IMR-90 (cell line): ENCODE measurements around the gene TMEM176B. TPM values are rescaled to one million over a fixed set of nuclear protein-coding genes. Genes with fewer than 3 reads are reported as not detected.

ENCODE experiments used
- ATAC-seq: fragments of 200-7000 bp; cut with Tn5 transposase; 2 replicates; pipeline ENCODE4 v1.9.1; 2020; ENCODE audit warnings: low read depth, mild to moderate bottlenecking, moderate library complexity
- BruUV-seq: library from RNA; stranded (reverse); fragments of 400-500 nt; replicated peaks from 2 replicates; lab custom pipeline; 2021; lab: Mats Ljungman, UMichigan
- CTCF ChIA-PET: fragments of 300-600 bp; formaldehyde crosslinking; extraction: SDS; loops from one replicate; lab custom pipeline; 2021; ENCODE audit warnings: antibody characterized with exemption; lab: Yijun Ruan, JAX
- POLR2A ChIA-PET: fragments of 300-600 bp; sonication (Branson Sonifier 250); formaldehyde crosslinking; loops from one replicate; lab custom pipeline; 2022; ENCODE audit warnings: antibody characterized with exemption; ENCODE audit not compliant: unreplicated experiment; lab: Charles Lee
- DNase-seq: peaks from one replicate; pipeline ENCODE4 v3.0.0; 2013
- H2AFZ ChIP-seq: replicated peaks from 2 replicates; pipeline ENCODE3; 2013; ENCODE audit warnings: low read length, mild to moderate bottlenecking; ENCODE audit not compliant: poor library complexity
- H2AK5ac ChIP-seq: 2 replicates; pipeline ENCODE4 v1.6.1; 2013; ENCODE audit warnings: low read depth, low read length, inconsistent platforms
- H2AK9ac ChIP-seq: replicated peaks from 2 replicates; pipeline ENCODE3; 2013; ENCODE audit warnings: mild to moderate bottlenecking, low read depth, low read length, moderate library complexity; ENCODE audit not compliant: poor library complexity
- H2BK120ac ChIP-seq: 2 replicates; pipeline ENCODE4 v1.6.1; 2013; ENCODE audit warnings: low read depth, low read length, inconsistent platforms
- H2BK15ac ChIP-seq: 3 replicates; pipeline ENCODE4 v1.6.1; 2013; ENCODE audit warnings: low read depth, low read length, inconsistent platforms
- H2BK20ac ChIP-seq: 2 replicates; pipeline ENCODE4 v1.6.1; 2013; ENCODE audit warnings: low read depth, mild to moderate bottlenecking, inconsistent platforms, low read length, moderate library complexity
- H2BK5ac ChIP-seq: 2 replicates; pipeline ENCODE4 v1.6.1; 2013; ENCODE audit warnings: mild to moderate bottlenecking, low read depth, low read length, inconsistent platforms; ENCODE audit not compliant: poor library complexity, severe bottlenecking
- H3K14ac ChIP-seq: replicated peaks from 2 replicates; pipeline ENCODE4 v1.6.1; 2013; ENCODE audit warnings: low read depth, low read length, inconsistent platforms
- H3K18ac ChIP-seq: 2 replicates; pipeline ENCODE4 v1.6.1; 2013; ENCODE audit warnings: low read depth, low read length, control low read depth
- H3K23ac ChIP-seq: 2 replicates; pipeline ENCODE4 v1.6.1; 2013; ENCODE audit warnings: low read depth, low read length, inconsistent platforms
- H3K27ac ChIP-seq: 2 replicates; pipeline ENCODE4 v1.5.1; 2013; ENCODE audit warnings: mild to moderate bottlenecking, control low read depth, low read length; ENCODE audit not compliant: insufficient read depth
- H3K27me3 ChIP-seq: 2 replicates; pipeline ENCODE4 v1.6.1; 2013; ENCODE audit warnings: low read length; ENCODE audit not compliant: control insufficient read depth, insufficient read depth
- H3K36me3 ChIP-seq: 2 replicates; pipeline ENCODE4 v1.6.1; 2013; ENCODE audit warnings: low read length, mixed read lengths; ENCODE audit not compliant: control insufficient read depth, insufficient read depth
- H3K4ac ChIP-seq: 2 replicates; pipeline ENCODE4 v1.6.1; 2013; ENCODE audit warnings: low read depth, low read length, inconsistent platforms
- H3K4me1 ChIP-seq: 2 replicates; pipeline ENCODE4 v1.6.1; 2013; ENCODE audit warnings: low read length, mixed read lengths; ENCODE audit not compliant: control insufficient read depth, insufficient read depth
- H3K4me2 ChIP-seq: 2 replicates; pipeline ENCODE4 v1.6.1; 2013; ENCODE audit warnings: low read depth, mild to moderate bottlenecking, control low read depth, low read length, moderate library complexity
- H3K4me3 ChIP-seq: 2 replicates; pipeline ENCODE4 v1.5.1; 2013; ENCODE audit warnings: low read depth, mild to moderate bottlenecking, control low read depth, low read length, moderate library complexity; ENCODE audit not compliant: insufficient read depth
- H3K56ac ChIP-seq: 2 replicates; pipeline ENCODE4 v1.6.1; 2013; ENCODE audit warnings: low read length, inconsistent platforms; ENCODE audit not compliant: insufficient read depth; ENCODE audit errors: extremely low read depth
- H3K79me1 ChIP-seq, 2 experiments: 2 replicates each; pipeline ENCODE4 v1.6.1; 2013; ENCODE audit warnings: low read length in 2 of 2, inconsistent platforms in 1 of 2, low read depth in 1 of 2
- H3K9ac ChIP-seq: 2 replicates; pipeline ENCODE4 v1.6.1; 2013; ENCODE audit warnings: low read depth, low read length, control low read depth
- H3K9me1 ChIP-seq: 2 replicates; pipeline ENCODE4 v1.6.1; 2013; ENCODE audit warnings: low read length, inconsistent platforms; ENCODE audit not compliant: insufficient read depth
- H3K9me3 ChIP-seq: 2 replicates; pipeline ENCODE4 v1.6.1; 2013; ENCODE audit warnings: low read length; ENCODE audit not compliant: control insufficient read depth, insufficient read depth
- H4K20me1 ChIP-seq: 2 replicates; pipeline ENCODE4 v1.6.1; 2013; ENCODE audit warnings: low read length, inconsistent platforms; ENCODE audit not compliant: insufficient read depth
- H4K5ac ChIP-seq: 2 replicates; pipeline ENCODE4 v1.6.1; 2013; ENCODE audit warnings: mild to moderate bottlenecking, low read depth, low read length, control low read depth
- H4K8ac ChIP-seq, 2 experiments: 2 replicates each; pipeline ENCODE4 v1.6.1; 2013; ENCODE audit warnings: low read depth in 2 of 2, low read length in 2 of 2, control low read depth in 1 of 2, inconsistent platforms in 1 of 2
- H4K91ac ChIP-seq: 2 replicates; pipeline ENCODE4 v1.6.1; 2013; ENCODE audit warnings: low read depth, low read length, inconsistent platforms; ENCODE audit not compliant: insufficient read depth
- CEBPB ChIP-seq: IDR thresholded peaks from 2 replicates; pipeline ENCODE4 v1.6.1; 2012; ENCODE audit warnings: low read depth, low read length, improper control_type of control experiment
- POLR2A ChIP-seq: IDR thresholded peaks from 2 replicates; pipeline ENCODE4 v1.6.1; 2012; ENCODE audit warnings: mild to moderate bottlenecking, low read depth, low read length
- WGBS, 2 experiments: methylation state at CpG; one replicate each; pipeline versions ENCODE4 v1.1.5 to v1.1.7; 2013; ENCODE audit warnings: missing lambda C conversion rate in 2 of 2; ENCODE audit not compliant: insufficient read length in 1 of 2; ENCODE audit errors: extremely low coverage in 2 of 2; 5-methylcytosine and 5-hydroxymethylcytosine counted together
- dilution Hi-C: fragments of 300-500 bp; cut with HindIII; formaldehyde crosslinking; loops from one replicate; pipeline ENCODE4 v1.14.3; 2018; ENCODE audit warnings: low sequenced_read_pairs; ENCODE audit not compliant: unreplicated experiment
- in situ Hi-C: fragments of 300-500 bp; cut with MboI; formaldehyde crosslinking; loops from 3 replicates; pipeline ENCODE4 v1.14.3; 2019; ENCODE audit warnings: low sequenced_read_pairs, inconsistent platforms, mixed read lengths
- intact Hi-C: fragments of 100-400 bp; cut with micrococcal nuclease; formaldehyde crosslinking; loops from 2 replicates; pipeline ENCODE4 v1.10.0; 2022
- polyA plus RNA-seq, 3 experiments: library from polyadenylated mRNA; depleted of rRNA; stranded (reverse); fragments of >200 nt; gene quantifications; 2 replicates each; pipeline ENCODE4 v1.2.3, GENCODE V29; 2012; ENCODE audit warnings: low replicate concordance in 1 of 3
- total RNA-seq: library from RNA; depleted of rRNA; stranded (reverse); fragments of >200 nt; gene quantifications from 2 replicates; pipeline ENCODE4 v1.2.3, GENCODE V29; 2012

Gene TMEM176B
- total and polyA plus RNA-seq, 2 of the 4 experiments (the other 2 are of a cell fraction), result not detected

DNA sequence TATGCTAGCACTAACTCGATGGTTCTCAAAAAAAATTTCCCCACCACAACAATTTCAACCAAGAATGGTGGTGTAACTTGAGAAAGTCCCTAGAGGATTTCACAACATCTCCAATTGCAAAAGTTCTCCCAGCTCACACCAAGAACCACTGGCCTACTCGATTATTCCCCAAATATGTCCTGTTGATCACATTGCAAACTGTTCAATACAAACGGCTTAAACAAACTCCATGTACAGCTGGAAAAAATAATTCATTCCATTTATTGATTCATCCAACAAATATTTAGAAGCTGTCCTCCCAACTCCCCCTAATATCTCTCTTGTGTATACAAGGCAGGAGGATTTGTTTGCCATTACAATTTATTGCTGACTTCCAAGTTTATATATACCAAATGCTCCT lies 19.1 kb downstream of the TMEM176B start:
- peak; percentile 81 for DNase-seq
- dilution Hi-C loops, result no loop called here
- peak overlapping the region; percentile 86; the same call in 1 of the 2 replicates for H3K56ac ChIP-seq
- H3K18ac ChIP-seq, result no peak overlapping the region
- peak overlapping the region in 1 of 2 experiments; percentile 90; a peak in 1 of 4 replicates for H4K8ac ChIP-seq
- peaks cover 1% of the 10 kb centered on the region; the same call in 1 of the 2 replicates for H3K36me3 ChIP-seq
- H3K4me3 ChIP-seq, result no peak overlapping the region
- H2AK5ac ChIP-seq, result no peak overlapping the region
- intact Hi-C loops, result no loop called here
- H4K20me1 ChIP-seq, result no peaks in the 10 kb centered on the region
- no peaks in the 10 kb centered on the region for H3K9me3 ChIP-seq
- CTCF ChIA-PET, result interaction anchor here (0.6 to 1.6 kb wide), 4 partner anchors 22 to 460 kb away, joined by 3 read pairs; no protein-coding TSS in a partner anchor
- peak overlapping the region; percentile 100; the same call in 1 of the 2 replicates for H3K27ac ChIP-seq
- H3K9ac ChIP-seq, result no peak overlapping the region
- no peak overlapping the region; the same call in 2 of the 3 replicates for H2BK15ac ChIP-seq
- H3K4me2 ChIP-seq, result no peak overlapping the region
- H2BK120ac ChIP-seq, result peak overlapping the region; percentile 100; the same call in 1 of the 2 replicates
- H4K91ac ChIP-seq, result no peak overlapping the region
- H3K79me1 ChIP-seq, result no peaks in the 10 kb centered on the region
- no peak overlapping the region for H2BK20ac ChIP-seq
- BruUV-seq, result no TSS peak
- POLR2A ChIA-PET, result no interaction called here
- no peak overlapping the region for H2AFZ ChIP-seq
- no peak overlapping the region for H2AK9ac ChIP-seq
- peaks cover 9% of the 10 kb centered on the region; the same call in 1 of the 2 replicates for H3K9me1 ChIP-seq
- WGBS, 2 experiments, result 0% methylated on average over 1 of the region's 3 CpGs; no CpG with 5 or more reads in 1 of the 2 experiments
- no peak overlapping the region for H3K23ac ChIP-seq
- no peak overlapping the region for H4K5ac ChIP-seq
- ATAC-seq, result peak; percentile 73
- H3K14ac ChIP-seq, result no peak overlapping the region
- in situ Hi-C loops, result loop anchor here (25.0 kb wide), 1 partner anchor 331 kb away; no protein-coding TSS in a partner anchor
- TF ChIP-seq CEBPB (peak; percentile 84), POLR2A (no peak)
- no peaks in the 10 kb centered on the region for H3K27me3 ChIP-seq
- peak overlapping the region; percentile 84 for H2BK5ac ChIP-seq
- H3K4me1 ChIP-seq, result peaks cover 26% of the 10 kb centered on the region
- no peak overlapping the region for H3K4ac ChIP-seq
